Sigmoid colon (tissue), 4 donors: ENCODE results near the gene PPP1R15A.
"Not testable (repeated sequence)": the region's sequence is repeated elsewhere in the genome, so short reads cannot be mapped to it uniquely, and the experiment has no call there.

Source experiments
- POLR2A ChIP-seq, 2 donors: fragments of 450-650 bp; IDR thresholded peaks; one replicate each; pipeline ENCODE4 v1.6.1; 2016; ENCODE audit warnings: antibody characterized with exemption in 2 of 2, mild to moderate bottlenecking in 2 of 2, moderate library complexity in 2 of 2
- POLR2AphosphoS5 ChIP-seq, 4 donors: sonication (generic); formaldehyde crosslinking; IDR thresholded peaks; one replicate each; pipeline ENCODE4 v1.6.1; 2017; ENCODE audit warnings: antibody characterized with exemption in 4 of 4
- TF ChIP-seq, protein P1 (sequence below), 4 experiments: fragments of 450-650 bp in 3 of 4; fragments of 200-600 bp in 1 of 4; IDR thresholded peaks; one replicate each; pipeline ENCODE4 v1.5.1; 2016 to 2019; ENCODE audit warnings: antibody characterized with exemption in 4 of 4, mild to moderate bottlenecking in 3 of 4, moderate library complexity in 2 of 4

DNA sequence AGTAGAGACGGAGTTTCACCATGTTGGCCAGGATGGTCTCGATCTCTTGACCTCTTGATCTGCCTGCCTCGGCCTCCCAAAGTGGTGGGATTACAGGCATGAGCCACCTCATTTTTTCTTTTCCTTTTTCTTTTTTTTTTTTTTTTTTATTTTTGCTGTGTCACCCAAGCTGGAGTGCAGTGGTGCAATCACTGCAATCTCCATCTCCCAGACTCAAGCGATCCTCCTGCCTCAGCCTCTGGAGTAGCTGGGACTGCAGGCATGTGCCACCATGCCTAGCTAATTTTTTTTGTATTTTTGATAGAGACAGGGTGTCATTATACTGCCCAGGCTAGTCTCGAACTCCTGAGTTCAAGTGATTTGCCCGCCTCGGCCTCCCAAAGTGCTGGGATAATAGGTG, 30.1 kb downstream of the PPP1R15A start:
- TF ChIP-seq, protein P1, sequence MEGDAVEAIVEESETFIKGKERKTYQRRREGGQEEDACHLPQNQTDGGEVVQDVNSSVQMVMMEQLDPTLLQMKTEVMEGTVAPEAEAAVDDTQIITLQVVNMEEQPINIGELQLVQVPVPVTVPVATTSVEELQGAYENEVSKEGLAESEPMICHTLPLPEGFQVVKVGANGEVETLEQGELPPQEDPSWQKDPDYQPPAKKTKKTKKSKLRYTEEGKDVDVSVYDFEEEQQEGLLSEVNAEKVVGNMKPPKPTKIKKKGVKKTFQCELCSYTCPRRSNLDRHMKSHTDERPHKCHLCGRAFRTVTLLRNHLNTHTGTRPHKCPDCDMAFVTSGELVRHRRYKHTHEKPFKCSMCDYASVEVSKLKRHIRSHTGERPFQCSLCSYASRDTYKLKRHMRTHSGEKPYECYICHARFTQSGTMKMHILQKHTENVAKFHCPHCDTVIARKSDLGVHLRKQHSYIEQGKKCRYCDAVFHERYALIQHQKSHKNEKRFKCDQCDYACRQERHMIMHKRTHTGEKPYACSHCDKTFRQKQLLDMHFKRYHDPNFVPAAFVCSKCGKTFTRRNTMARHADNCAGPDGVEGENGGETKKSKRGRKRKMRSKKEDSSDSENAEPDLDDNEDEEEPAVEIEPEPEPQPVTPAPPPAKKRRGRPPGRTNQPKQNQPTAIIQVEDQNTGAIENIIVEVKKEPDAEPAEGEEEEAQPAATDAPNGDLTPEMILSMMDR (IDR thresholded peaks at IDR 0.05): not testable (repeated sequence)
- TF ChIP-seq POLR2A, POLR2AphosphoS5 (IDR thresholded peaks at IDR 0.05): not testable (repeated sequence)
